HepG2 (cell line): Measurements from ENCODE around the gene SLC22A5.

Experiments
- NPAS2 ChIP-seq: sonication (generic); formaldehyde crosslinking; IDR thresholded peaks from 2 replicates; pipeline ENCODE4 v1.8.0; 2022; ENCODE audit warnings: mild to moderate bottlenecking, missing genetic modification reagents, borderline replicate concordance
- ZNF326 ChIP-seq: sonication (generic); formaldehyde crosslinking; IDR thresholded peaks from 2 replicates; pipeline ENCODE4 v1.4.0; 2020; ENCODE audit warnings: missing genetic modification reagents, borderline replicate concordance

GRCh38 chr5:132405646-132406045 lies 36.1 kb downstream of the SLC22A5 start:
- TF ChIP-seq ZNF326 (CRISPR knock-in tag): no peak
- no peak for TF ChIP-seq NPAS2 (CRISPR knock-in tag)
